H9 (cell line): ENCODE data around the gene SRP9. TPM values are rescaled to one million over a fixed set of nuclear protein-coding genes. Genes with fewer than 3 reads are reported as not detected.

Experiments
- DNase-seq: peaks from one replicate; pipeline ENCODE4 v3.0.0-alpha.2; 2017
- H2AFZ ChIP-seq: one replicate; pipeline ENCODE4 v1.6.1; 2013; ENCODE audit warnings: mild to moderate bottlenecking, low read length, control low read depth, moderate library complexity
- H2AK5ac ChIP-seq: 2 replicates; pipeline ENCODE4 v1.6.1; 2013; ENCODE audit warnings: low read length, control low read depth, mixed read lengths; ENCODE audit not compliant: insufficient read length
- H2BK120ac ChIP-seq: one replicate; pipeline ENCODE4 v1.6.1; 2013; ENCODE audit warnings: low read depth, mild to moderate bottlenecking, low read length, control low read depth, inconsistent platforms; ENCODE audit not compliant: poor library complexity, severe bottlenecking
- H2BK12ac ChIP-seq: 2 replicates; pipeline ENCODE4 v1.6.1; 2013; ENCODE audit warnings: low read length, control low read depth, mixed read lengths, low read depth; ENCODE audit not compliant: insufficient read length
- H2BK15ac ChIP-seq: 2 replicates; pipeline ENCODE4 v1.6.1; 2013; ENCODE audit warnings: low read depth, low read length, control low read depth
- H2BK20ac ChIP-seq: one replicate; pipeline ENCODE4 v1.6.1; 2013; ENCODE audit warnings: low read depth, mild to moderate bottlenecking, low read length, control low read depth, inconsistent platforms; ENCODE audit not compliant: poor library complexity, severe bottlenecking
- H2BK5ac ChIP-seq: 2 replicates; pipeline ENCODE4 v1.6.1; 2013; ENCODE audit warnings: low read length, control low read depth, mixed read lengths; ENCODE audit not compliant: insufficient read length
- H3K14ac ChIP-seq: 2 replicates; pipeline ENCODE4 v1.6.1; 2013; ENCODE audit warnings: low read length, control low read depth; ENCODE audit not compliant: insufficient read depth
- H3K18ac ChIP-seq: 2 replicates; pipeline ENCODE4 v1.6.1; 2013; ENCODE audit warnings: low read depth, mild to moderate bottlenecking, mixed read lengths, low read length, control low read depth; ENCODE audit not compliant: insufficient read length
- H3K23ac ChIP-seq: 2 replicates; pipeline ENCODE4 v1.6.1; 2013; ENCODE audit warnings: low read length, control low read depth, mixed read lengths, low read depth; ENCODE audit not compliant: insufficient read length
- H3K23me2 ChIP-seq: 2 replicates; pipeline ENCODE4 v1.6.1; 2013; ENCODE audit warnings: low read depth, mild to moderate bottlenecking, mixed read lengths, low read length, control low read depth; ENCODE audit not compliant: insufficient read length, poor library complexity, severe bottlenecking
- H3K27ac ChIP-seq: 2 replicates; pipeline ENCODE4 v1.5.1; 2013; ENCODE audit warnings: low read length, control low read depth, mixed read lengths, low read depth; ENCODE audit not compliant: insufficient read length
- H3K27me3 ChIP-seq: 2 replicates; pipeline ENCODE4 v1.6.1; 2013; ENCODE audit warnings: low read length, control low read depth, inconsistent platforms; ENCODE audit not compliant: insufficient read depth
- H3K4ac ChIP-seq: 2 replicates; pipeline ENCODE4 v1.6.1; 2013; ENCODE audit warnings: low read depth, mild to moderate bottlenecking, control low read depth, inconsistent platforms, low read length, moderate library complexity
- H3K4me1 ChIP-seq: 2 replicates; pipeline ENCODE4 v1.6.1; 2013; ENCODE audit warnings: low read length, control low read depth, inconsistent platforms; ENCODE audit not compliant: insufficient read depth
- H3K4me2 ChIP-seq: 2 replicates; pipeline ENCODE4 v1.6.1; 2013; ENCODE audit warnings: low read length, control low read depth, mixed read lengths; ENCODE audit not compliant: insufficient read length, insufficient read depth
- H3K56ac ChIP-seq: 2 replicates; pipeline ENCODE4 v1.6.1; 2013; ENCODE audit warnings: low read depth, mild to moderate bottlenecking, mixed read lengths, low read length, control low read depth; ENCODE audit not compliant: insufficient read length
- H3K79me1 ChIP-seq: 2 replicates; pipeline ENCODE4 v1.6.1; 2013; ENCODE audit warnings: low read depth, mild to moderate bottlenecking, moderate library complexity, low read length, control low read depth, inconsistent platforms; ENCODE audit not compliant: insufficient read depth, poor library complexity, severe bottlenecking
- H3K79me2 ChIP-seq: 2 replicates; pipeline ENCODE4 v1.6.1; 2013; ENCODE audit warnings: low read length, control low read depth, inconsistent platforms; ENCODE audit not compliant: insufficient read depth
- H3K9ac ChIP-seq: 2 replicates; pipeline ENCODE4 v1.6.1; 2013; ENCODE audit warnings: low read length, control low read depth, mixed read lengths; ENCODE audit not compliant: insufficient read length; ENCODE audit errors: extremely low read depth
- H3K9me3 ChIP-seq: one replicate; pipeline ENCODE4 v1.6.1; 2013; ENCODE audit warnings: low read depth, low read length, inconsistent platforms; ENCODE audit not compliant: control insufficient read depth
- H3T11ph ChIP-seq: one replicate; pipeline ENCODE4 v1.6.1; 2013; ENCODE audit warnings: mild to moderate bottlenecking, low read length, control low read depth, inconsistent platforms
- H4K20me1 ChIP-seq: one replicate; pipeline ENCODE4 v1.6.1; 2013; ENCODE audit not compliant: control insufficient read depth, insufficient read length, insufficient read depth
- H4K5ac ChIP-seq: 2 replicates; pipeline ENCODE4 v1.6.1; 2013; ENCODE audit warnings: low read depth, mild to moderate bottlenecking, mixed read lengths, low read length, control low read depth; ENCODE audit not compliant: insufficient read length
- H4K8ac ChIP-seq: replicated peaks from 2 replicates; pipeline ENCODE4 v1.6.1; 2013; ENCODE audit warnings: low read length, control low read depth, mixed read lengths, low read depth; ENCODE audit not compliant: insufficient read length
- H4K91ac ChIP-seq: 2 replicates; pipeline ENCODE4 v1.6.1; 2013; ENCODE audit warnings: low read depth, mild to moderate bottlenecking, moderate library complexity, mixed read lengths, low read length, control low read depth; ENCODE audit not compliant: insufficient read length
- H3K27ac Mint-ChIP-seq, 3 experiments: 2 replicates in 2 of 3; 3 replicates in 1 of 3; pipeline ENCODE4 v1.8.0; 2020 to 2021; ENCODE audit warnings: mixed read lengths in 3 of 3, mild to moderate bottlenecking in 1 of 3, moderate library complexity in 1 of 3
- H3K27me3 Mint-ChIP-seq: 2 replicates; pipeline ENCODE4 v1.8.0; 2021; ENCODE audit warnings: low read depth, mild to moderate bottlenecking, moderate library complexity, mixed read lengths
- H3K36me3 Mint-ChIP-seq, 3 experiments: 2 replicates in 2 of 3; 3 replicates in 1 of 3; pipeline ENCODE4 v1.8.0; 2020 to 2021; ENCODE audit warnings: low read depth in 3 of 3, mixed read lengths in 3 of 3; ENCODE audit not compliant: insufficient read depth in 1 of 3
- H3K4me1 Mint-ChIP-seq, 2 experiments: 2 replicates each; pipeline ENCODE4 v1.8.0; 2020; ENCODE audit warnings: mixed read lengths in 2 of 2
- H3K4me3 Mint-ChIP-seq, 2 experiments: 2 replicates in 1 of 2; 3 replicates in 1 of 2; pipeline ENCODE4 v1.8.0; 2020 to 2021; ENCODE audit warnings: mild to moderate bottlenecking in 2 of 2, mixed read lengths in 2 of 2, moderate library complexity in 1 of 2
- H3K9me3 Mint-ChIP-seq, 2 experiments: 2 replicates in 1 of 2; 3 replicates in 1 of 2; pipeline ENCODE4 v1.8.0; 2020; ENCODE audit warnings: mild to moderate bottlenecking in 2 of 2, mixed read lengths in 2 of 2, moderate library complexity in 1 of 2
- CTCF ChIP-seq: fragments of 200-600 bp; sonication (generic); conservative IDR thresholded peaks from 3 replicates; pipeline ENCODE4 v1.8.0; 2021; ENCODE audit warnings: antibody characterized with exemption, mild to moderate bottlenecking
- WGBS: extraction: QIAGEN DNeasy Blood & Tissue Kit; methylation state at CpG from one replicate; pipeline ENCODE4 v1.1.7; 2013; ENCODE audit warnings: missing lambda C conversion rate, low lambda C conversion rate, mixed read lengths; ENCODE audit not compliant: insufficient read length; ENCODE audit errors: extremely low coverage; 5-methylcytosine and 5-hydroxymethylcytosine counted together
- total RNA-seq: library from RNA; stranded (reverse); gene quantifications from 2 replicates; pipeline ENCODE4 v1.2.1, GENCODE V29; 2021

The SRP9 gene
- total RNA-seq, 1 experiment from 2014 or later, result 403 TPM

DNA sequence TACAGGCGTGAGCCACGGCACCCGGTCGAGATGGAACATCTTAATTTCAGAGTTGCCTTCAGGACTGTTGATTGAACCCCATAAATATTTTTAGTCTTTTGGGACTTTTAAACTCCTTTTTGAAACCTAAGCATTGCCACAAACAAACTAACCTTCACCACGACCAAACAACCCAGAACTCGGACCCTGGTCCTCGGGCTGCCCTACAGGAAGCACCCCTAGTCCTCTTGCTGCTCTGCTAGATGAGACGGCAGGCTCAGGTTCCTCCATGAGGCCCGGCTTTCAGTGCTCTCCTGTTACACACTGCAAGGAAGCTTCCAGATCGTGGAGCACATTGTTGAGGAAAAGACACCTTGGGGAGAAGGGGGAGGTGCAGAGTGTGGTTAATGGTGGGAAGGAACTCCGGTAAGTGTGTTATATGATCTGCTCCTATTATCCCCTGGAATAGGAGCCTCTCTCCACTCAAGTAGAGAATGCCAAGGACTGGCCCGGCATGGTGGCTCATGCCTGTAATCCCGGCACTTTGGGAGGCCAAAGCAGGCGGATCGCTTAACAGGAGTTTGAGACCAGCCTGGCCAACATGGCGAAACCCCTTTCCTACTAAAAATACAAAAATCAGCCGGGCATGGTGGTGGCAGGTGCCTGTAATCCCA is 38.0 kb downstream of the SRP9 start:
- no peak overlapping the region for H3K14ac ChIP-seq
- H4K8ac ChIP-seq, result no peak overlapping the region
- H3K27me3 ChIP-seq, result no peaks in the 10 kb centered on the region
- H4K20me1 ChIP-seq, result no peaks in the 10 kb centered on the region
- no peak overlapping the region for H2BK15ac ChIP-seq
- no peak overlapping the region for H3K4ac ChIP-seq
- H3K9ac ChIP-seq, result no peak overlapping the region
- Mint-ChIP-seq H3K36me3 (peaks cover 0 to 5% (median 2%) of the 10 kb centered on the region in 3 experiments; a peak in 3 of 7 replicates), H3K4me1 (peaks cover 50 to 56% of the 10 kb centered on the region in 2 experiments), H3K4me3 (no peak overlapping the region), H3K27ac (peak overlapping the region in 2 of 3 experiments; percentile 55 to 57; a peak in 4 of 7 replicates), H3K27me3 (no peaks in the 10 kb centered on the region), H3K9me3 (no peaks in the 10 kb centered on the region; a peak in 1 of 5 replicates)
- no peak overlapping the region for H3T11ph ChIP-seq
- H2BK12ac ChIP-seq, result no peak overlapping the region
- H3K27ac ChIP-seq, result no peak overlapping the region
- WGBS, result no CpG with 5 or more reads among the region's 17 CpGs
- H3K9me3 ChIP-seq, result no peaks in the 10 kb centered on the region
- no peak overlapping the region for H3K4me2 ChIP-seq
- DNase-seq, result no peak
- H3K79me2 ChIP-seq, result peaks cover 1% of the 10 kb centered on the region; the same call in 1 of the 2 replicates
- H3K18ac ChIP-seq, result no peak overlapping the region
- no peak for TF ChIP-seq CTCF
- no peaks in the 10 kb centered on the region for H3K79me1 ChIP-seq
- H2AFZ ChIP-seq, result no peak overlapping the region
- H2BK20ac ChIP-seq, result no peak overlapping the region
- no peak overlapping the region for H2AK5ac ChIP-seq
- peaks cover 14% of the 10 kb centered on the region for H3K4me1 ChIP-seq
- no peaks in the 10 kb centered on the region for H3K23me2 ChIP-seq
- H4K5ac ChIP-seq, result no peak overlapping the region
- no peak overlapping the region for H2BK5ac ChIP-seq
- H2BK120ac ChIP-seq, result no peak overlapping the region
- no peak overlapping the region for H3K23ac ChIP-seq
- no peak overlapping the region for H4K91ac ChIP-seq
- no peak overlapping the region for H3K56ac ChIP-seq
